HFF-Myc (cell line): ENCODE data around the gene RNF144A.

Experiments
- DNase-seq: peaks from one replicate; pipeline ENCODE4 v3.0.0-alpha.2; 2011; ENCODE audit warnings: low read depth; ENCODE audit errors: extremely low read depth
- H3K4me3 ChIP-seq: replicated peaks from 2 replicates; pipeline ENCODE4 v1.5.1; 2011; ENCODE audit warnings: low read depth, mild to moderate bottlenecking, control low read depth, low read length
- TF ChIP-seq, protein P1 (sequence below): IDR thresholded peaks from 2 replicates; pipeline ENCODE4 v1.5.1; 2012; ENCODE audit warnings: mild to moderate bottlenecking, low read depth, low read length, control low read depth; ENCODE audit errors: missing control alignments

The RNF144A gene

DNA sequence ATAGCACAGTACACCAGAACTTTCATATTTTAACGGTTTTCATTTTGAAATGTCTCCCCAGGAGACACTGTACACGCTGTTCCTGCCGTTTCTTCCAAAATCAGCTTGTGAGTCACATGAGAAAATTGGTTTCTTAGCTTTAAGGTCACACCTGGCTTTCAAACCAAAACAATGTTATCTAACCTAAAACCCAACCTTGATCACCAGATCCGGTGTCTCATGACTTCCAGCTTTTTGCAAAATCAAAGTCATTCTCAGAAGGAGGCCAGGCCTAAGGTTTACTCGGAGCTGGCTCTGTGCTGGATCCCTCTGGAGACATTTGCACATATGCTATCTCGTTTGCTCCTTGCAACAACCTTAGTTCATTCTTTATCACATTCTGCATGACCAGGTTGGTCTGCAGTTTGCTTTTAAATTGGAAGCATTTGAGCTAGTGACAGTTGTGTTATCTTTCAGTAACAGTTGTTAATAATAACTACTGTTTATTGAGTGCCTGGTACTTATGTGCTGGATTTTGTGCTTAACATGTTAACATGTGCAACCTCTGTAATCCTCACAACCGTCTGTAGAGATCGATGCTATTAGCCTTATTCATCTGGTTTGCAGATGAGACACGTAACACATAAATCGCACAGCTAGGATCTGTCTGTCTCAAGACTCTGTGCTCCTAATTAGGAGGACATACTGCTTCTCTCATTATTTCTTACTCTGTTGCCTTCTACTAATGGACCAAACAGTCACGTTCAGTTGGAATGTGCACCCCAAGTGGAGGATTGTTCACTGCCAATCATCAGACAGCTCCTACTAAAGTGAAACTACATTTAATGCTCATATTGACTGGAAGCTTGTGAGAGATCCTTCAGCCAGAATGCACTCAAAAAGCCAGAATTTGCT lies 105.5 kb downstream of the RNF144A start:
- DNase-seq = no peak
- TF ChIP-seq, protein P1, sequence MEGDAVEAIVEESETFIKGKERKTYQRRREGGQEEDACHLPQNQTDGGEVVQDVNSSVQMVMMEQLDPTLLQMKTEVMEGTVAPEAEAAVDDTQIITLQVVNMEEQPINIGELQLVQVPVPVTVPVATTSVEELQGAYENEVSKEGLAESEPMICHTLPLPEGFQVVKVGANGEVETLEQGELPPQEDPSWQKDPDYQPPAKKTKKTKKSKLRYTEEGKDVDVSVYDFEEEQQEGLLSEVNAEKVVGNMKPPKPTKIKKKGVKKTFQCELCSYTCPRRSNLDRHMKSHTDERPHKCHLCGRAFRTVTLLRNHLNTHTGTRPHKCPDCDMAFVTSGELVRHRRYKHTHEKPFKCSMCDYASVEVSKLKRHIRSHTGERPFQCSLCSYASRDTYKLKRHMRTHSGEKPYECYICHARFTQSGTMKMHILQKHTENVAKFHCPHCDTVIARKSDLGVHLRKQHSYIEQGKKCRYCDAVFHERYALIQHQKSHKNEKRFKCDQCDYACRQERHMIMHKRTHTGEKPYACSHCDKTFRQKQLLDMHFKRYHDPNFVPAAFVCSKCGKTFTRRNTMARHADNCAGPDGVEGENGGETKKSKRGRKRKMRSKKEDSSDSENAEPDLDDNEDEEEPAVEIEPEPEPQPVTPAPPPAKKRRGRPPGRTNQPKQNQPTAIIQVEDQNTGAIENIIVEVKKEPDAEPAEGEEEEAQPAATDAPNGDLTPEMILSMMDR = no peak
- no peak overlapping the region for H3K4me3 ChIP-seq

DNA sequence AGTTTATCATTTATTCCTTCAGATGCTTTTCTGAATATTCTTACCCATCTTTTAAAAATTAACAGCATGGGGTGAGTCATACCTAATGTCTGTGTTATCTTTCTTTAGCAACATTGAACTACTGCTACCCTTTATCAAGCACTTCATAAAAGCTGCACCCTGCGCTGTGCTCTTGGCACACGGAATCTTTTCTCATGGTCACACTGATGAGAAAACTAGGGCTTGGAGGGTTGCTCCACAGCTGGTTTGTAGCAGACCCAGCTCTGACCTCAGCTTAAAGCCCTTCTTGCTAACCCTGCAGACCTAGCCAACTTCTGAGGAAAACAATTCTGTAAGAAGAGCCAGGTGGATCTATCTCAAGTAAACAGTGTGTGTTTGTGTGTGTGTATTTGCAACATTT lies 106.3 kb downstream of the RNF144A start:
- no peak overlapping the region for H3K4me3 ChIP-seq
- TF ChIP-seq, protein P1 = no peak
- DNase-seq = no peak

DNA sequence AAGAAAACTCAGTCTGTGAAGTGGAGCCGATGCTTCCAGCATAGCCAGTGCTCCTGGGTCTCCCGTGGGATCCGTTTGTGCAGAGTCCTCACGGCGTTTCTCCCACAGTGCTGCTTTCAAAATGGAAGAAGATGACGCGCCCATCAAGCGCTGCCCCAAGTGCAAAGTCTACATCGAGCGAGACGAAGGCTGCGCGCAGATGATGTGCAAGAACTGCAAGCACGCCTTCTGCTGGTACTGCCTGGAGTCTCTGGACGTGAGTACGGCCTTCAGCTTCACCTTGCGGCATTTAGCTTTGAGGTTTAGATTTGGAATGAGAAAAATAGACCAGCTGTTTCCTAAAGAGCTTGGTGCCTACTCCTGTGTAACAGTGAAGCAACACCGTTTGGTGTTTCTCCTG lies 107.0 kb downstream of the RNF144A start:
- no peak for DNase-seq
- TF ChIP-seq, protein P1 = no peak

DNA sequence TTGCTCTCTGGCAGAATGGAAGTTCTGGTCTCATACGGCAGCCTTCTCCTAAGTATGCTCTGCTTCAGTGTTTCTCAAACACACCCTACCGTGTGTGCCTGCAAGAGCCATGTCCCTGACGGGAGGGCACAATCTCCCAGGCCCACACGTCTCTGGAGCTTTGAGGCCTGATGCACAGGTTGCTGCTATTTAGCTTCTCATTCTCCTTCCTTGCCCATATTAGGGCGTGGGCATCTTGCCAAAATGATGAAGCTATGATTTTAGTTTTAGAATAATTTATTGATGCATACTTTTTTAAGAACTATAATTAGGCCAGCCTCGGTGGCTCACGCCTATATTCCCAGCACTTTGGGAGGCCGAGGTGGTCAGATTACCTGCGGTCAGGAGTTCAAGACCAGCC lies 107.9 kb downstream of the RNF144A start:
- no peak overlapping the region for H3K4me3 ChIP-seq
- TF ChIP-seq, protein P1 = no peak
- no peak for DNase-seq

More for the DNA sequence above, 107.0 kb downstream of the RNF144A start:
- H3K4me3 ChIP-seq = no peak overlapping the region

DNA sequence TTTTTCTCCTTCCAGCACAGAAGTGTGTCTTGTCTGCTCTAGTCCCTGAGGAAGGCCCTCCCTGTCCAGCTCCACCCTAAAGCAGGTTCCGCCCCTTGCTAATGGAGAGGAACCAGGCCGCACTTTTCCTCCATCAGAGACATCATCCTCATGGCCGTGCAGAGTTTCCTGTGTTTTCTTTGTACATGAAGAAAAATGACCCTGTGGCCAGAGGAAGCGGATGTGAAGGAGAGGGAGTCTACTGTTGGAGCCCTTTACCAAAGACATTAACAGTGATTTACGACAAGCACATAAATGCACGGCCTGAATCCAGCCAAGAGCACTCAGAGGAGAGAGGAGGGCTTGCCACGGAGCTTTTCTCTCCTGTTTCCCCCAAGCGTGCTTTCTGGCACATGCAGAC lies 109.5 kb downstream of the RNF144A start:
- TF ChIP-seq, protein P1 = no peak
- no peak overlapping the region for H3K4me3 ChIP-seq
- no peak for DNase-seq

DNA sequence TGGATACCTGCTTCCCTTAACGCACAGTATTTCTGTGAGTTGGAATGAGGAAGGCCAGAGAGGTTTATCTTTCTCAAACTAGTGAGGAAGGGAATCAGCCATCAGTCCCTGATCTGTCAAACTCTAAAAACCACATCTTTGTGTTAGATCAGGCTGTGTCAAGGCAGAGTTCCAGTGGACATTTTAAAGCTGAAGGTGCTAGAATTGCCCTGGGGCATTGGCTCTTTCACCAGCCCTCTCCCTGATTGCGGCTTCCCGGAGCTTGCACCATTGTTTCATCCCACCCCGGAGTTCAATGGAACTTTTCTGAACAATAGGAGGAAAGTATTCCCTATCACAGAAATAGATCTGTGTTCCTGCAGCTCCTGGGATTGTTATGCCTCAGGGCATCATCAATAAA lies 110.2 kb downstream of the RNF144A start:
- no peak for DNase-seq
- TF ChIP-seq, protein P1 = no peak
- H3K4me3 ChIP-seq = no peak overlapping the region
